GM18867 (cell line): Measurements from ENCODE around the gene NOS3.

Experiments
- ATAC-seq: cut with Tn5 transposase; IDR thresholded peaks from one replicate; pipeline ENCODE4 v1.9.1; 2021; ENCODE audit warnings: mild to moderate bottlenecking, moderate library complexity; ENCODE audit not compliant: unreplicated experiment

Gene NOS3

DNA sequence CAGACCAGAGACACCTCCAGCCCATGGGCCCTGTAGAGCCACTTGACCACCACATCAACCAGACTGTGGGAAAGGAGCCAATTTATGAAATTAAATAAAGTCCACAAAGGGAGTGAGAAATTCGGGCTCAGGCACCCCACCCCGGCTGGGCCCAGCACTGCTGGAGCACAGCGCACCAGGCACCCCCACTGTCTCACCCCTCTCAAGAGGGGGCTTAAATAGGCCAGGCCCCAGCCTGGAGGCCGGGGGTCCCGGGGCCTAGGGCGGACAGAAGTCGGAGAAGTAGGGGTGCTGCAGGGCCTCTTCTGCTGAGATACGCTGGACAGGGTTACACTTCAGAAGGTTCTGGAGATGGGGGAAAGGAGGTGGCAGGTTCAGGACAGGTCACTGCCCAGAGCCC is 62.9 kb downstream of the NOS3 start:
- no peak for ATAC-seq

DNA sequence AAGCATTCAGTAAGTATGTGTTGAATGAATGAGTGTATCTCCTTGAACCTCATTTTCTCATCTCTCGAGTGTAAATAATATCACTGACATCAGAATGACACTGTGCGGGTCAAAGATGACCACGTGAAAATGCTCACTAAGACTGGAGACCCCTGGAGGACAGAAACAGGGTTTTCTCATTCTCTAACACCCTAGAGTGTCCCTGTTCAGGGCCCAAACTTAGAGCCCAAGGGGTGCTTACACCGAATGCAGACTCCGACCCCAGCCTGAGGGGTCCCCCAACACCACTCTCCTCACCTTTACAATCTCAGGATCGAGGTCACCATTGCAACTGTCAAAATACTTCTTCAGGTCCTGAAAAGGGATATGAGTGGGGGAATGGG is 65.5 kb downstream of the NOS3 start:
- ATAC-seq: no peak

DNA sequence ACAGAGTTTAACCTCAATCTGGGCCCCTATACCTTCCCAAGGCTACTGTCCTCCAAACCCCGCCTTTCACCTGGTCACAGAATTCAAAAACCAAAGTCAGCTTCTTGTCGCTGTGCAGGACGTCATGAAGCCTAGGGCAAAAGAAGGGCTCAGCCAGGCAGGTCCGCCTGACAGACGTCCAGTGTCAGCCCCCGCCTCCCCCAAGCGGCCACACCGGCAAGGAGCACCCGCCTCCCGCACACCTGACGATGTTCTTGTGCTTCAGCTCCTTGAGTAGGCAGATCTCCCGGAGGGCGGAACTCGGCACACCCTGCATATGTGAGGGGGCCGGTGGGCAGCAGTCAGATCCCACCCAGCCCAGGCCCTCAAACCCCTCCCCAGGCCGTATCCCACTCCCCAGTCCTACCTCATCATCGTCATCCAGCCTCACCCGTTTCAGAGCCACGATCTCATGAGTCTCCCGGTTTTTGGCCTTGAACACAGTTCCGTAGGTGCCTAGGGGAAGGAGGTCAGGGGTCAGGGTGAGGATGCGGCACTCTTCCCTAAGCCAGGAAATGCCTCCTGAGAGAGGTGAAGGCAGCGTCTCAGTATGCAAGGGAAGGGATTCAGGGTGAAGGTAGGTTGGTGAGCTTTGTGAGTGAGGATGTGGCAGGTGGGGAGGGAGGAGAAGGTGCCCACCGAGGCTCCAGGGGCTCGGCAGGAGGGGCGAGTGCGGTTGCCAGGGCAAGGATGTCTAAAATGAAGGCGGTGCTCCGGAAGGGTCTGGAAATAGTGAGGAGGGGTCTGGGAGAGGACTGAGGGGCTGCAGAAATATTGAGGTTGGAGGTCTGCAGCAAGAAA is 66.1 kb downstream of the NOS3 start:
- ATAC-seq: no peak

DNA sequence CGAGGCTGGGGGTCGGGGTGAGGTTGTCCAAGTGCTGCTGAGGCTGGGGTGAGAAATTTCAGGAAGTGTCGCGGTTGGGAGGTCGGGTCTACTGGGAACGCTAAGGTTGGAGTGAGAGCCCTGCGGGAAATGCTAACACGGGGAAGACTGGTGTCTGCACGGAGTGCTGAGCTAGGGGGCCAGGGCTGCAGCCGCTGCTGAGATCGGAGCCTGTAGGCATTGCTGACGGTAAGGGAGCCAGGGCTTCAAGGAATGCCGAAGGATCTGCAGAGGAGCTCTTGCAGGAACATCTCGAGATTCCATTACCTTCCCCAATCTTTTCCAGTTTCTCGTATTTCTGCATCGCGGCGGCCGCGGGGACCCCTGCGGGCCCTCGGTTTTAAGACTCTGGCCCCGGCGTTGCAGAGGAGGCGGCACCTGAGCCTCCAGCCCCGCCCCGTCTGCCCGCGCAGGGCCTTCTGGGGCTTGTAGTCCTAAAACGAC is 66.7 kb downstream of the NOS3 start, which contains the start of gene CDK5:
Gene CDK5, minus strand, starts transcription at position 392 of the 483 bp plus-strand sequence. Its CDS starts 49 bp downstream, at position 343.
- ATAC-seq: peak; percentile 5

DNA sequence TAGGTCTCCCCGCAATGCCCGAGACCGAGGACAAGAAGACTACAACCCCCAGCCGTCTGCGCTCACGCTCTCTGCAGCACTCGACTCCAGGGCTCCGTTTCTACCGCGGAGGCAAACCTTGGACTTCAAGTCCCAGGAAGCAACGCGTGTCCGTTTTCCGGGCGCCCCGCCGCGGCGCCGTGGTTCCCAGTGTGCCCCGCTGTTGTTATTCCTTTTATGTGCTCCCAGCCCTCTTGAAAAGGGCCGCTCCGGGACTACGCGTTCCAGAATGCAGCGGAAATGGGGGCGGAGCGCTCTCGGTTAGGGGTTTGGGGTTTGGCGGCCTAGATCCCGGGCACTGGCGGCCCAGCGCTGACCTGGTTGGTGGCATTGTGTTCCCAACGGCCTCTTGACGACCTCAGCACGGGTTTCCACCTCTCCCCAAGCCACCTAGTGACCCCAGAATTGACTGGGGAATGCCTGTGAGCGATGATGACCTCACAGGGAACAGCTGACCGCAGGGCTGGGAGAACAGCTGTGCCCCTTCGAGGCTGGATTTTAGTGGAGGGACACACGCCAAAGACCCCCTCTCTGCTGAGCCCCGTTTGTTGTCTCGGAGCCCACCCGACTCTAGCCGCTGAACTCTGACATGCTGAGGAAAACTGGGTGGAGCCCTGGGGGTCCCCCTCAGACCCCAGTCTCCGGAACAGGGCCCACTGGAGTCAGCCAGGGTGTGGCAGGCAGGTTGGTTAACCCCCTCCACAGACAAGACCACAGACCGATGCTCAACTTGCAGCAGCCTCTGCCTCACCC is 67.4 kb downstream of the NOS3 start:
- peak; percentile 86 for ATAC-seq

DNA sequence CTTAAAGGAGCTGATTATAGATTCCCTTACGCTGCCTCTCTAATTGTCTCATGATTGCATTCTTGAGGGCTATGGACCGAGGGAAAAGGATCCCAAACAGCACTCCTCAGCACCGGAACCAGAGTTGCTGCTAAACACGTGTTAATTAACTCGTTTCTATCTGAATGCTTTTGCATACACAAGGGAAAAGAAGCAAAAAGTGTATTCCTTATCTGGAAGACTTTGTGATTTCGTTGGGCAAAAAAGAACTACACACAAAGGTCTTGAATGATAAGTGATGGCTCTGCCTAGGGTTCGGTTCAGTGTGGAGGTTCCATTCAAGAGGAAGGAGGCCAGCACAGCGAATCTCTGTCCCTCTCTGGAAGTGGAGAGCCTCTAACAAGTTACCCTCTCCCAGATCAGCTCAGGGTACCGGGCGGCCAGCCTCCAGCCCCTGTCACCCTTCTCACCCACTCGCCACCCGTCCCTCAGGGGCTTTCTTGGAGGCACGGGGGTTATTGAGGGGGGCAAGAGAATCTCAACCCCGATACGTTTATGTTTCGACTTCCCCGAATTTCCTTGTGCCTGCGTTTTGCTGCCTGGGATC is 68.1 kb downstream of the NOS3 start:
- no peak for ATAC-seq

DNA sequence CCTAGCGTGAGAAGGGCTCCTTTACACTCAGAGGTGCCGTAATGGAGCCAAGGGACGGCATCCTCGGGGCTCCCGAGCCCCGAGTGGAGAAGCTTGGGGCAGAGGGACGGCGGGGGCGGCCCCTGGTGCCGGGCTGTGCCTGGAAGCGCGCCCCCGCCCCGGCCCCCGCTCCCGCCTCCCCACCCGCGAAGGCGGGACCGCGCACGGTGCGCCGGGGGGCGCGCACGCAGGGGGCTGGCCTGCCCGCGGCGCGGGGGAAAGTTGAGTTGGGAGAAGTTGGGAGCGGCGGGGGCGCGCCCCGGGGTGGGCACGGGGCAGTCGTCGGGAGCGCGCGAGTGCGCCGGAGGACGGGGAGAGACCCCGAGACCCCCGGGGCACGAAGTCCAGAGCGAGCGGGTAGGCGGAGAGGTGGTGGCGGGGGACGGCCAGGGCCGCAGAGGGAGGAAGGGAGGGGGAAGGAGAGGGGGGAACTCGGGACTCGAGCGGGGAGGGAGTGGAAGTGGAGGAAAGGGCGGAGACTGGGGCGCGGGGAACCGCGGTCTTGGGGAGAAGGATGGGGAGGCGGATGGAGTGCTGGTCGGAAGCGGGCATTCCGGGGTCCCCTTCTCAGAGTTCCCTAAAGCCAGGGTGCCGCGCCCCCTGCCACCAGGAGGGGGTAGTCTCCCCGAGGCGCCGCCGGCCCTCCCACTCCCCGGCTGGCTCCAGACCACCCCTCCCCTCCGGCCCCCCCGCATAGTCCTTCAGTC is 68.7 kb downstream of the NOS3 start, which contains the start of gene SLC4A2:
Gene SLC4A2, plus strand, starts transcription at position 223 of the 746 bp plus-strand sequence. CDS start 2,399 bp downstream, outside the sequence.
- peak; percentile 35 for ATAC-seq

DNA sequence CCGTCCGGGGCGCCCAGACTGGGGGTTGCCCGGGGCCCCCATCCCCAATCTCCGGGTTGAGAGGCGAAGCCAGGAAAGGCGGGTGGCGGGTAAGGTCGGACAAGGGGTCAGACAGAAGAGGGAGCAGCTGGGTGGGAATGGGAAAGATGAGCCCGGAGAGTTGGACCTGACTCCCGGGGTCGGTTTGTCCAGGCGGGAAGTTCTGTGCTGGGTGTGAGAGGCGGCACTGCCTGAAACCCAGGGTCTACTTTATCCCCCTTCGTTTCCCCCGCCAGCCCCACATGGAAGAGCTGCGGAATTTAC is 69.2 kb downstream of the NOS3 start:
- ATAC-seq: no peak

DNA sequence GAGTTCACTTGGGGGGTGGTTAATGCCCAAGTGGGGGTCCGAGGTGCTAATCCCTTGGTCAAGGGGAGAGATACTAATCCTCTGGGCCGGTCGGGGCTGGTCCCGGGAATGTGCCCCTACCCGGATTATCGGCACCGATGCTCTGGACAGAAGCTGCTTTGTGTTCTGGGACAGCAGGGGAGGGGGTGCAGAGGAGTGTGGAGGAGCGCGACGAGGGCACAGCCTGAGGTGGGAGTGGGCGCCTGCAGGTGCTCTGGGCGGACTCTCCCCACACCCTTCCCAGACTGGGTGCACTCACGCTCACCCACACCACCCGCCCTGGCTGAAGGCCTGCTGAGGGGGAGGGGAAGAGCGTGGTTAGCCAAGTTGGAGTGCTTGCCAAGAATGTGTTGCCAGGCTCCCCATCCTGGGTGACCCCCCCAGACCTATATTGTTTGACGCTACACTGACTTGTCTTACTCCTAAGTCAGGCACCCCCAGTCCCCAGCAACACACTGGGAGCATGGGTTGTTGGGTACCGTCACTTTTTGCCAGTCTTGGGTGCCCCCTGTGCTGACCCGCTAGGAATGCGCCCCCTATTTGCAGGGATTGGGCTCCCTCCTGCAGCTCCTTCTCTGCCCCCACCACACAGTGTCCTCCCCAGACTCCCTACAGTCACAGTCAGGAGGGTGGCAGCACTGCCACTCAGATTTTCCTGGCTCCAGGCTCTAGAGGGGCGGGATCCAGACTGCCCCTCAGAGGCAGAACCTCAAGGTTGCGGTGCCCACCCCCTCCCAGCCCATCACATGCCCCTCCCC is 69.8 kb downstream of the NOS3 start:
- ATAC-seq: no peak

DNA sequence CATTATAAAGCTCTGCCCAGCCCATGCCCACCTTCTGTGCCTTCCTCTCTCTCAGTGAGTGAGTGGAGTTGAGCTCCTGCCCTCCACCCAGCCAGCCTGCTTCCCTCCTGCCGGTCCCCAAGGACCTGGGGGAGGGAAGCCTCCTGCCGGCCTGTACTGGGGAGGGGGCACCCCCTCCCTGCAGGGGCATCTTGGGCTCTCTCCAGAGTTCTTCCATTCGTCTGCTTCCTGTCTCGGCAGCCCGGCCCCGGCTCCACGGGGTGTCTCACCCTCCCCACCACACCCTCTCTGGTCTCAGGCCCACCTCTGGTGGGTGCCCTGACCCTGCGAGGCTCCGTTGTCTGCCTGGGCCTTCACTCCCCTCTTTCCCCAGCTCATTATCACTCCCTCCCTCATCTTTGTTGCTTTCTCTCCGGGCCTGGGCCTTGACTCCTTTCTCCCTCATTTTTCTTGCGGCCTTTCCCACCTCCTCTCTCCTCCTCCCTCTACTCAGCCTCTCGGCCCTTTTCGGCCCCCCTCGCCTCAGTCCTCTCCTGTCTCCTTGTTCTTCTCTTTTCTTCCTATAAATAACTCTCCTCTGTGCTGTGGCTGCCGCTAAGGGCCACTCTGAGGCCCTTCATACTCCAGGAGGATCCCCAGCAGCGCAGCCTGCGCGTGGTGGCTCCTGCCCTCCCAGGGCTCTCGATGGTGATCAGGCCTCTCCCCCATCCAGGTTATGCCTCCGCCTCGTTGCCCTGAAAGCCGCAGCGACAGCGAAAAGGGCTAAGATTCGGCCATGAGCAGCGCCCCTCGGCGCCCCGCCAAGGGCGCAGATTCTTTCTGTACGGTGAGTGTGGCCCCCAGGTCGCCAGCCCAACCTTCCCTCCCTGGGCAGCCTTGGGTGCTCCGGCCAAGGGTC is 70.6 kb downstream of the NOS3 start:
- ATAC-seq: no peak

DNA sequence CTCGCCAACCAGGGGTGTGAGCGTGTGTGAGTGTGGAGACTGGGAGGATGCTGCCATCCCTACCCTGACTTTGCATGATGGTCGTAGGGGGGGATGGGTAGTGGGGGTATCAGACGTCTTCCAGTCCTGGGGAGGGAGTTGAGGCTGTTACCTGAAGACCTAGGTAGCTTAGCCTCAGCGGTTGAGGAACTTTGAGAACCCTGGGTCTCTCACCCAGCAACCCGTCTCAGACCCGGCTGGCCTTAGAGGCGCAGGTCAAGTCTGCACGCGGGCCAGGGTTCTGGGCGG is 71.2 kb downstream of the NOS3 start:
- no peak for ATAC-seq

DNA sequence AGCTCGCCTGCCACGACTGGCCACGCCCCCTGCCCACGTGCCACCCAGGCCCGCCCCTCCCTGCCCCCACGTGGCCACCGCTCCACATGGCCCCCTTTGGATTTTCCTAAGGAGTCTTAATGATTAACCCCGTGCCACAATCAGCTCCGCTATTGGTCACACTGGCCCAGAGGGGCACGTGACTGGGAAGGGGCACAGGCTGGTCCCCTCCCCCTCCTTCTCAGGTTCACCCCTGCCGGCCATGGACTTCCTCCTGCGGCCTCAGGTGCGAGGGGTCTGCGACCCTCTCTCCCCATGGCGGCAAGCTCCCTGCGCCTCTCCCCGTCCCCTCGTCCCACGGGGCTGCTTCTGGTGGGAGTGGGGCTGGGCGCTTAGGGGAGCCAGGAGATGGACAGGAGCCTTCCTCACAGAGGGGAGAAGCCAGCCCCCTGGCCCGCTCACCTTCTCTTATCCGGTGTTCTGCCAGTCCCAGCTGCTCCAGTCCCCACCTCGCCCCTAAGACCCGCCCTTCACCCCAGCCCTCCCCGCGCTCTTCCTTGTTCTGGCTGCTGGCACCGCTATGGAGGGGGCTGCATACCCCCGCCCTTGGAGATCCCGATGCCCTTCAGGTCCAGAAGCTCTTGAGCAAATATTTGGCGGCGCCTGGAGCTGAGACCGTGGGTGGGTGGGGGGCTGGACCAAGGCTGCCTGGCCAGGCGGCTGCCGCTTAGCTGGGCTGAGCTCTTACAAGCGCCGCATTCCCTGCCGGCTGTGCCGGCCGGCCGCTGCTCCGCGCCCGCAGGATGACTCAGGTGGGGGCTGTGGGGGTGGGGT is 71.8 kb downstream of the NOS3 start:
- ATAC-seq: no peak

DNA sequence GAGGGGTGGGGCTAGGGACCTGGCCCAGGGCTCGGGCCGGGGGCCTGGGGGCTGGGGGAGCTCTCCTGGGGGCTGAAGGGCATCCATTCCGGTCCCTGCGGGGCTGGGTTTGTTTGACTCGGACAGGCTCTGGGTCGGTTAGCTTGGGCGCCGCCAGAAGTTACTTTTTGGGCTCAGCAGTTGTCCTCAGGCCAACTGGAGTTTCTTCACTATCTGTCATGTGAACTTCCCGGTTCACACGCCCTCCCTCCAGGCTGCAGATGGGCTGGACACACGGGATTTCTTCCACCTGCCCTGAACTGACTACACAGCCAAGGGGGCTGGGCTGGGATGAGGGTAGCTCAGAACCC is 72.4 kb downstream of the NOS3 start:
- ATAC-seq: no peak
